Measurements from ENCODE around the gene LMAN2L.

DNA sequence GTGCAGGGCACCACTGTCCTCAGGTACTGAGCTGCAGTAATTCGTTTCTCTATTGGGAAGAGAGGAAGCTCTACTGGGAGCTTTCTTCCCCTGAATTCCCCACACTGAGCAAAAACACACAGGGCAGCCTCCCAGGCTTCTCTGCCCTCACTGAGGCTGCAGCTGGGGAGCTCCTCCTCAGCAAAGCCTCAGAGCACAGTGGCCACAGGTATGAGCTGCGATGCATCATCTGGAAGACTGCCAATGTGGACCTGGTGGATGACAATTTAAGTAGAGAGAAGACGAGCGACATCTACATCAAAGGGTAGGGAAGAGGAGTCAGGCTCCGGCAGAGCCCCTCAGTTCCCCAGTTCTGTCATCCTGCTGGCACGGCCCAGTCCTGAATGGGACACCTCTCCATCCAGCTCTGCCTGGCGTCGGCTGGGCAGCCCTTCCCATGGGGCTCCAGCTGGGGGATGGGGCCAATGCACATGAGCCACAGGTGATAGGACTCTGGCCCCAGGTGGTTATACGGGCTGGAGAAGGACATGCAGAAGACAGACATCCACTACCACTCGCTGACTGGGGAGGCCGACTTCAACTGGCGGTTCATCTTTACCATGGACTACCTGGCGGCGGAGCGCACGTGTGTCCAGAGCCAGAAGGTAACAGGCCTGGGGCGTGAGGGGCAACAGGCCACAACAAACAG lies 37.6 kb downstream of the LMAN2L start:
- TF ChIP-seq GATA3 (IDR thresholded peaks at IDR 0.05; ENCODE audit: low read depth, low read length) (no peak), GATA2 (IDR thresholded peaks at IDR 0.05; ENCODE audit: low read depth, low read length) (no peak)

Measured in SH-SY5Y (cell line).